Measurements from ENCODE around the gene ATG16L2.

ATG16L2 gene

DNA sequence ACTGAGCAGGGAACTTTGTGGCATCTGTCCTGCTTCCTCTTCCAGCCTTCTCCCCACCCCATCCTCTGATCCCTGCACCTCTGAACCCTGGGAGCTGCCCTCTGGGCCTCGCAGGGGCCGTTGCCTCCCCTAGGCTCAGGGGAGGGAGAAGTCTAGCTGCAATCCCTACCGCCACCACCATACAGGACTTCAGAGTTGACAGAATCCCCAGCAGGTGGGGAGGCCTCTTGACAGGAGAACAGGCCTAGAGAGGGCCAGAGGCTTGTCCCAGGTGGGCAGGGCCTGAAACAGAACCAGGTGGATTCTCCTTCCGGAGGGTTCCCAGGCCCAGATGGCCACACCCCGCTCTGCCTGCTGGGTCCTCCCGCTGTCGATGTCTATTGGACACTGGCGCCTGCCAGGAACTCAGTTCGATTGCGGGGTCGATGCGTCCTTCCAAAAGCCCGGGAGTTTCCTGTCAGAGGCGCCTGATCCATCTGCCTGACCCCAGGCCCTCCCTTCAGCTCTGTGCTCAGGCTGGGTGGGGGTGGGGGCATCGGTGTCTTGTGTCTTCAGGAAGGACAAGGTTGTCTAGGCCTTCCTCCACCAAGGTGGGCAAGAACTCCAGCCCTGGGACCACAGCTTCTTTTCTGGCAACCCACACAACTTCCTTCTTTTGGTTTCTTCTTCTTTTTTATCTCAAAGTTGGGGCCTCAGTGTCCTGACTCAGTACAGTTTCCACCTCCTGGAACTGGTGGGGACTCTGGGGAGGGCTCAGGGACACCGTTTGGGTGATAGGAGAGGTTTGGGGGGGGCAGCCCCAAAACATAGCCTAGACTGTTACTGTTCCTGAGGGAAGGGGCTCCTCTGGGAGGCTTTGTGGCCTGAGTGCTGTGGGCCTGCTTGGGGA is 26.8 kb upstream of the ATG16L2 start:
- TF ChIP-seq ZFP3 (CRISPR knock-in tag; IDR thresholded peaks at IDR 0.05) (no peak), ZNF8 (CRISPR knock-in tag; IDR thresholded peaks at IDR 0.05) (no peak), GLIS3 (CRISPR knock-in tag; IDR thresholded peaks at IDR 0.05) (no peak), CSDC2 (CRISPR knock-in tag; IDR thresholded peaks at IDR 0.05) (no peak), BACH2 (CRISPR knock-in tag; IDR thresholded peaks at IDR 0.05; ENCODE audit: borderline replicate concordance) (no peak), ZNF70 (CRISPR knock-in tag; IDR thresholded peaks at IDR 0.05) (no peak), PPARA (CRISPR knock-in tag; IDR thresholded peaks at IDR 0.05; ENCODE audit: borderline replicate concordance) (no peak)
- TF ChIP-seq, protein P1, sequence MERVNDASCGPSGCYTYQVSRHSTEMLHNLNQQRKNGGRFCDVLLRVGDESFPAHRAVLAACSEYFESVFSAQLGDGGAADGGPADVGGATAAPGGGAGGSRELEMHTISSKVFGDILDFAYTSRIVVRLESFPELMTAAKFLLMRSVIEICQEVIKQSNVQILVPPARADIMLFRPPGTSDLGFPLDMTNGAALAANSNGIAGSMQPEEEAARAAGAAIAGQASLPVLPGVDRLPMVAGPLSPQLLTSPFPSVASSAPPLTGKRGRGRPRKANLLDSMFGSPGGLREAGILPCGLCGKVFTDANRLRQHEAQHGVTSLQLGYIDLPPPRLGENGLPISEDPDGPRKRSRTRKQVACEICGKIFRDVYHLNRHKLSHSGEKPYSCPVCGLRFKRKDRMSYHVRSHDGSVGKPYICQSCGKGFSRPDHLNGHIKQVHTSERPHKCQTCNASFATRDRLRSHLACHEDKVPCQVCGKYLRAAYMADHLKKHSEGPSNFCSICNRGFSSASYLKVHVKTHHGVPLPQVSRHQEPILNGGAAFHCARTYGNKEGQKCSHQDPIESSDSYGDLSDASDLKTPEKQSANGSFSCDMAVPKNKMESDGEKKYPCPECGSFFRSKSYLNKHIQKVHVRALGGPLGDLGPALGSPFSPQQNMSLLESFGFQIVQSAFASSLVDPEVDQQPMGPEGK (CRISPR knock-in tag; IDR thresholded peaks at IDR 0.05; ENCODE audit: borderline replicate concordance), result no peak
- TF ChIP-seq, protein P2, sequence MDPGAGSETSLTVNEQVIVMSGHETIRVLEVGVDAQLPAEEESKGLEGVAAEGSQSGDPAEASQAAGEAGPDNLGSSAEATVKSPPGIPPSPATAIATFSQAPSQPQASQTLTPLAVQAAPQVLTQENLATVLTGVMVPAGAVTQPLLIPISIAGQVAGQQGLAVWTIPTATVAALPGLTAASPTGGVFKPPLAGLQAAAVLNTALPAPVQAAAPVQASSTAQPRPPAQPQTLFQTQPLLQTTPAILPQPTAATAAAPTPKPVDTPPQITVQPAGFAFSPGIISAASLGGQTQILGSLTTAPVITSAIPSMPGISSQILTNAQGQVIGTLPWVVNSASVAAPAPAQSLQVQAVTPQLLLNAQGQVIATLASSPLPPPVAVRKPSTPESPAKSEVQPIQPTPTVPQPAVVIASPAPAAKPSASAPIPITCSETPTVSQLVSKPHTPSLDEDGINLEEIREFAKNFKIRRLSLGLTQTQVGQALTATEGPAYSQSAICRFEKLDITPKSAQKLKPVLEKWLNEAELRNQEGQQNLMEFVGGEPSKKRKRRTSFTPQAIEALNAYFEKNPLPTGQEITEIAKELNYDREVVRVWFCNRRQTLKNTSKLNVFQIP (CRISPR knock-in tag; IDR thresholded peaks at IDR 0.05; ENCODE audit: borderline replicate concordance, low read depth), result no peak
- TF ChIP-seq, protein P3, sequence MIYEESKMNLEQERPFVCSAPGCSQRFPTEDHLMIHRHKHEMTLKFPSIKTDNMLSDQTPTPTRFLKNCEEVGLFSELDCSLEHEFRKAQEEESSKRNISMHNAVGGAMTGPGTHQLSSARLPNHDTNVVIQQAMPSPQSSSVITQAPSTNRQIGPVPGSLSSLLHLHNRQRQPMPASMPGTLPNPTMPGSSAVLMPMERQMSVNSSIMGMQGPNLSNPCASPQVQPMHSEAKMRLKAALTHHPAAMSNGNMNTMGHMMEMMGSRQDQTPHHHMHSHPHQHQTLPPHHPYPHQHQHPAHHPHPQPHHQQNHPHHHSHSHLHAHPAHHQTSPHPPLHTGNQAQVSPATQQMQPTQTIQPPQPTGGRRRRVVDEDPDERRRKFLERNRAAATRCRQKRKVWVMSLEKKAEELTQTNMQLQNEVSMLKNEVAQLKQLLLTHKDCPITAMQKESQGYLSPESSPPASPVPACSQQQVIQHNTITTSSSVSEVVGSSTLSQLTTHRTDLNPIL (CRISPR knock-in tag; IDR thresholded peaks at IDR 0.05; ENCODE audit: low read depth), result no peak
- TF ChIP-seq, protein P4, sequence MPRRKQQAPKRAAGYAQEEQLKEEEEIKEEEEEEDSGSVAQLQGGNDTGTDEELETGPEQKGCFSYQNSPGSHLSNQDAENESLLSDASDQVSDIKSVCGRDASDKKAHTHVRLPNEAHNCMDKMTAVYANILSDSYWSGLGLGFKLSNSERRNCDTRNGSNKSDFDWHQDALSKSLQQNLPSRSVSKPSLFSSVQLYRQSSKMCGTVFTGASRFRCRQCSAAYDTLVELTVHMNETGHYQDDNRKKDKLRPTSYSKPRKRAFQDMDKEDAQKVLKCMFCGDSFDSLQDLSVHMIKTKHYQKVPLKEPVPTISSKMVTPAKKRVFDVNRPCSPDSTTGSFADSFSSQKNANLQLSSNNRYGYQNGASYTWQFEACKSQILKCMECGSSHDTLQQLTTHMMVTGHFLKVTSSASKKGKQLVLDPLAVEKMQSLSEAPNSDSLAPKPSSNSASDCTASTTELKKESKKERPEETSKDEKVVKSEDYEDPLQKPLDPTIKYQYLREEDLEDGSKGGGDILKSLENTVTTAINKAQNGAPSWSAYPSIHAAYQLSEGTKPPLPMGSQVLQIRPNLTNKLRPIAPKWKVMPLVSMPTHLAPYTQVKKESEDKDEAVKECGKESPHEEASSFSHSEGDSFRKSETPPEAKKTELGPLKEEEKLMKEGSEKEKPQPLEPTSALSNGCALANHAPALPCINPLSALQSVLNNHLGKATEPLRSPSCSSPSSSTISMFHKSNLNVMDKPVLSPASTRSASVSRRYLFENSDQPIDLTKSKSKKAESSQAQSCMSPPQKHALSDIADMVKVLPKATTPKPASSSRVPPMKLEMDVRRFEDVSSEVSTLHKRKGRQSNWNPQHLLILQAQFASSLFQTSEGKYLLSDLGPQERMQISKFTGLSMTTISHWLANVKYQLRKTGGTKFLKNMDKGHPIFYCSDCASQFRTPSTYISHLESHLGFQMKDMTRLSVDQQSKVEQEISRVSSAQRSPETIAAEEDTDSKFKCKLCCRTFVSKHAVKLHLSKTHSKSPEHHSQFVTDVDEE (CRISPR knock-in tag; IDR thresholded peaks at IDR 0.05), result no peak
- ATAC-seq, result peak; percentile 26; the same call in 2 of the 3 replicates

DNA sequence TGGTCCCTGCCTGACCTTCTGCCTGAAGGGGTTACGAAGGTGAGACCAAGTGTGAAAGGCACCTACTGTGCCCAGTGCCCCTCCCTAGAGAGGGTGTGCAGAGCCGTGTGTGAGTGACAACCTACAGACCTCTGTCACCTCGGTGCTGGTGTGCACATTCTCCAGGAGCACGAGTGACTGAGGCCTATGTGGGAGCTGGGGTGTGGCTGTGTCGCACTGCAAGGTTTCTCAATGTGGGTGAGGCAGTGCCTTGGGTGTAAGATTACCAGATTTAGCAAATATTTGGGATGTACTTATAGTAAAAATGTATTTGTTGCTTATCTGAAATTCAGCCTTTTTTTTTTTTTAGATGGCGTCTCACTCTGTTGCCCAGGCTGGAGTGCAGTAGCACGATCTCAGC is 26.0 kb upstream of the ATG16L2 start:
- TF ChIP-seq GLIS3 (CRISPR knock-in tag; IDR thresholded peaks at IDR 0.05), result no peak
- TF ChIP-seq, protein P3 (CRISPR knock-in tag; IDR thresholded peaks at IDR 0.05; ENCODE audit: low read depth), result no peak
- TF ChIP-seq ZC3H10 (CRISPR knock-in tag; IDR thresholded peaks at IDR 0.05), result no peak
- TF ChIP-seq, protein P1 (CRISPR knock-in tag; IDR thresholded peaks at IDR 0.05; ENCODE audit: borderline replicate concordance), result no peak
- TF ChIP-seq RARB (CRISPR knock-in tag; IDR thresholded peaks at IDR 0.05), result no peak
- TF ChIP-seq ZFP30 (CRISPR knock-in tag; IDR thresholded peaks at IDR 0.05), result no peak
- no peak for TF ChIP-seq ARNTL (CRISPR knock-in tag; IDR thresholded peaks at IDR 0.05; ENCODE audit: borderline replicate concordance, low read depth)
- TF ChIP-seq OSR1 (CRISPR knock-in tag; IDR thresholded peaks at IDR 0.05), result no peak
- TF ChIP-seq ZFP3 (CRISPR knock-in tag; IDR thresholded peaks at IDR 0.05), result no peak
- TF ChIP-seq, protein P5, sequence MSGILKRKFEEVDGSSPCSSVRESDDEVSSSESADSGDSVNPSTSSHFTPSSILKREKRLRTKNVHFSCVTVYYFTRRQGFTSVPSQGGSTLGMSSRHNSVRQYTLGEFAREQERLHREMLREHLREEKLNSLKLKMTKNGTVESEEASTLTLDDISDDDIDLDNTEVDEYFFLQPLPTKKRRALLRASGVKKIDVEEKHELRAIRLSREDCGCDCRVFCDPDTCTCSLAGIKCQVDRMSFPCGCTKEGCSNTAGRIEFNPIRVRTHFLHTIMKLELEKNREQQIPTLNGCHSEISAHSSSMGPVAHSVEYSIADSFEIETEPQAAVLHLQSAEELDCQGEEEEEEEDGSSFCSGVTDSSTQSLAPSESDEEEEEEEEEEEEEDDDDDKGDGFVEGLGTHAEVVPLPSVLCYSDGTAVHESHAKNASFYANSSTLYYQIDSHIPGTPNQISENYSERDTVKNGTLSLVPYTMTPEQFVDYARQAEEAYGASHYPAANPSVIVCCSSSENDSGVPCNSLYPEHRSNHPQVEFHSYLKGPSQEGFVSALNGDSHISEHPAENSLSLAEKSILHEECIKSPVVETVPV (CRISPR knock-in tag; IDR thresholded peaks at IDR 0.05), result no peak
- no peak for TF ChIP-seq SNAI2 (CRISPR knock-in tag; IDR thresholded peaks at IDR 0.05)
- TF ChIP-seq ESRRG (CRISPR knock-in tag; IDR thresholded peaks at IDR 0.05), result no peak
- TF ChIP-seq TCF4 (CRISPR knock-in tag; IDR thresholded peaks at IDR 0.05; ENCODE audit: borderline replicate concordance), result no peak
- no peak for ATAC-seq
